ENCODE data around the gene SELENOM. TPM values are rescaled to one million over a fixed set of nuclear protein-coding genes. Genes with fewer than 3 reads are reported as not detected.

SELENOM gene
- total RNA-seq, 1 experiment from 2014 or later = 16.3 TPM

- TF ChIP-seq MAX (CRISPR knock-in tag; IDR thresholded peaks at IDR 0.05) = no peak
- TF ChIP-seq GABPB1 (CRISPR knock-in tag; IDR thresholded peaks at IDR 0.05) = no peak
- TF ChIP-seq ATF1 (CRISPR knock-in tag; IDR thresholded peaks at IDR 0.05) = no peak
- TF ChIP-seq ATF3 (CRISPR knock-in tag; conservative IDR thresholded peaks at IDR 0.05) = no peak
- TF ChIP-seq NFE2L1 (CRISPR knock-in tag; IDR thresholded peaks at IDR 0.05) = no peak
- TF ChIP-seq TP53 (CRISPR knock-in tag; IDR thresholded peaks at IDR 0.05) = no peak
- no peak for TF ChIP-seq FOXJ3 (CRISPR knock-in tag; IDR thresholded peaks at IDR 0.05; ENCODE audit: borderline replicate concordance)
- TF ChIP-seq ZMAT4 (CRISPR knock-in tag; IDR thresholded peaks at IDR 0.05) = no peak
- TF ChIP-seq TEAD4 (CRISPR knock-in tag; IDR thresholded peaks at IDR 0.05) = no peak
- TF ChIP-seq ZNF263 (CRISPR knock-in tag; IDR thresholded peaks at IDR 0.05; ENCODE audit: low read depth) = no peak
- no peak for TF ChIP-seq HMGA2 (CRISPR knock-in tag; IDR thresholded peaks at IDR 0.05)
Measured at GRCh38 chr22:31148953-31149627, 41.7 kb upstream of the SELENOM start (continued).

GRCh38 chr22:31148488-31148887, 41.1 kb upstream of the SELENOM start:
- Mint-ChIP-seq H3K4me3 (no peak overlapping the region), H3K27ac (no peak overlapping the region), H3K4me1 (no peaks in the 10 kb centered on the region), H3K27me3 (ENCODE audit: low read depth) (peaks cover 25% of the 10 kb centered on the region), H3K36me3 (peaks cover 3% of the 10 kb centered on the region; the same call in 1 of the 2 replicates), H3K9me3 (peaks cover 27% of the 10 kb centered on the region)
- ChIA-PET POLR2A (no interaction called here), CTCF (interaction anchor here (0.9 to 4.5 kb wide), 9 partner anchors 8 to 202 kb away, joined by 3 to 38 read pairs (median 5); partner anchors contain the start of genes MORC2, PLA2G3, SELENOM and TUG1)
- ATAC-seq = no peak
- DNase-seq (ENCODE audit: low spot score) = no peak
- no peak for TF ChIP-seq RELA (CRISPR knock-in tag; IDR thresholded peaks at IDR 0.05; ENCODE audit: borderline replicate concordance)
- no peak for TF ChIP-seq HMGXB4 (CRISPR knock-in tag; IDR thresholded peaks at IDR 0.05)
- no peak for TF ChIP-seq ZNF121 (CRISPR knock-in tag; IDR thresholded peaks at IDR 0.05)
- TF ChIP-seq SMAD4 (CRISPR knock-in tag; IDR thresholded peaks at IDR 0.05) = no peak
- no peak for TF ChIP-seq ZNF425 (CRISPR knock-in tag; conservative IDR thresholded peaks at IDR 0.05)
- no peak for TF ChIP-seq ZNF396 (CRISPR knock-in tag; IDR thresholded peaks at IDR 0.05; ENCODE audit: borderline replicate concordance)
- no peak for TF ChIP-seq IRF1 (CRISPR knock-in tag; IDR thresholded peaks at IDR 0.05)
- no peak for TF ChIP-seq TEAD1 (CRISPR knock-in tag; IDR thresholded peaks at IDR 0.05)
- TF ChIP-seq NR1H2 (CRISPR knock-in tag; IDR thresholded peaks at IDR 0.05) = no peak
- no peak for TF ChIP-seq ARID4B (CRISPR knock-in tag; IDR thresholded peaks at IDR 0.05; ENCODE audit: borderline replicate concordance)
- no peak for TF ChIP-seq PRDM15 (CRISPR knock-in tag; IDR thresholded peaks at IDR 0.05)
